Fibroblast of lung (primary cell): ENCODE results near the gene GRIK5.

Source experiments
- EZH2 ChIP-seq: IDR thresholded peaks from 2 replicates; pipeline ENCODE4 v1.5.1; 2012; ENCODE audit warnings: low read length, control low read depth, mild to moderate bottlenecking; ENCODE audit errors: missing control alignments
- TF ChIP-seq, protein P1 (sequence below), 2 donors: IDR thresholded peaks in 1 of 2; conservative IDR thresholded peaks in 1 of 2; 1 replicate in 1 of 2; 2 replicates in 1 of 2; pipeline ENCODE4 v1.5.1; 2011 to 2012; ENCODE audit warnings: low read length in 2 of 2, control low read depth in 1 of 2, inconsistent platforms in 1 of 2, low read depth in 1 of 2, mild to moderate bottlenecking in 1 of 2

DNA sequence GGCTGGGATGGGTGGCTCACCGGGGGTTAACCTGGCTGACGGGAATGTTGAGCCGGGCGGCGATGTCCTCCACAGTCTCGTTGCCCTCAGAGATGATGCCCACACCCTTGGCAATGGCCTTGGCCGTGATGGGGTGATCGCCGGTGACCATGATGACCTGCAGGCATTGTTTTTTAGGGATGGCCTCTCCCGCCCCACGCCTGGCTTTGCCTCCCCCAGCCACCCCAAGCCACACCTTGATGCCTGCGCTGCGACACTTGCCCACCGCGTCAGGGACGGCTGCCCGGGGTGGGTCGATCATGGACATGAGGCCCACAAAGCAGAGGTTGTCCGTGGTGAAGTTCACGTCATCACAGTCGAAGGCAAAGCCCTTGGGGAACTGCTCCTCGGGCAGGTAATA is 92.1 kb downstream of the GRIK5 start:
- TF ChIP-seq, protein P1, sequence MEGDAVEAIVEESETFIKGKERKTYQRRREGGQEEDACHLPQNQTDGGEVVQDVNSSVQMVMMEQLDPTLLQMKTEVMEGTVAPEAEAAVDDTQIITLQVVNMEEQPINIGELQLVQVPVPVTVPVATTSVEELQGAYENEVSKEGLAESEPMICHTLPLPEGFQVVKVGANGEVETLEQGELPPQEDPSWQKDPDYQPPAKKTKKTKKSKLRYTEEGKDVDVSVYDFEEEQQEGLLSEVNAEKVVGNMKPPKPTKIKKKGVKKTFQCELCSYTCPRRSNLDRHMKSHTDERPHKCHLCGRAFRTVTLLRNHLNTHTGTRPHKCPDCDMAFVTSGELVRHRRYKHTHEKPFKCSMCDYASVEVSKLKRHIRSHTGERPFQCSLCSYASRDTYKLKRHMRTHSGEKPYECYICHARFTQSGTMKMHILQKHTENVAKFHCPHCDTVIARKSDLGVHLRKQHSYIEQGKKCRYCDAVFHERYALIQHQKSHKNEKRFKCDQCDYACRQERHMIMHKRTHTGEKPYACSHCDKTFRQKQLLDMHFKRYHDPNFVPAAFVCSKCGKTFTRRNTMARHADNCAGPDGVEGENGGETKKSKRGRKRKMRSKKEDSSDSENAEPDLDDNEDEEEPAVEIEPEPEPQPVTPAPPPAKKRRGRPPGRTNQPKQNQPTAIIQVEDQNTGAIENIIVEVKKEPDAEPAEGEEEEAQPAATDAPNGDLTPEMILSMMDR (conservative IDR thresholded peaks at IDR 0.05 in 1 of 2, IDR thresholded peaks at IDR 0.05 in 1 of 2; ENCODE audit: low read depth in 1 of 2, low read length in 2 of 2) = no peak
- no peak for TF ChIP-seq EZH2
